HG03103 (cell line): ENCODE results near the gene ANKRD52.
"Not testable (repeated sequence)": the region's sequence is repeated elsewhere in the genome, so short reads cannot be mapped to it uniquely, and the experiment has no call there.

ENCODE experiments used
- ATAC-seq: cut with Tn5 transposase; IDR thresholded peaks from one replicate; pipeline ENCODE4 v1.9.1; 2021; ENCODE audit warnings: low read depth; ENCODE audit not compliant: unreplicated experiment

The ANKRD52 gene

DNA sequence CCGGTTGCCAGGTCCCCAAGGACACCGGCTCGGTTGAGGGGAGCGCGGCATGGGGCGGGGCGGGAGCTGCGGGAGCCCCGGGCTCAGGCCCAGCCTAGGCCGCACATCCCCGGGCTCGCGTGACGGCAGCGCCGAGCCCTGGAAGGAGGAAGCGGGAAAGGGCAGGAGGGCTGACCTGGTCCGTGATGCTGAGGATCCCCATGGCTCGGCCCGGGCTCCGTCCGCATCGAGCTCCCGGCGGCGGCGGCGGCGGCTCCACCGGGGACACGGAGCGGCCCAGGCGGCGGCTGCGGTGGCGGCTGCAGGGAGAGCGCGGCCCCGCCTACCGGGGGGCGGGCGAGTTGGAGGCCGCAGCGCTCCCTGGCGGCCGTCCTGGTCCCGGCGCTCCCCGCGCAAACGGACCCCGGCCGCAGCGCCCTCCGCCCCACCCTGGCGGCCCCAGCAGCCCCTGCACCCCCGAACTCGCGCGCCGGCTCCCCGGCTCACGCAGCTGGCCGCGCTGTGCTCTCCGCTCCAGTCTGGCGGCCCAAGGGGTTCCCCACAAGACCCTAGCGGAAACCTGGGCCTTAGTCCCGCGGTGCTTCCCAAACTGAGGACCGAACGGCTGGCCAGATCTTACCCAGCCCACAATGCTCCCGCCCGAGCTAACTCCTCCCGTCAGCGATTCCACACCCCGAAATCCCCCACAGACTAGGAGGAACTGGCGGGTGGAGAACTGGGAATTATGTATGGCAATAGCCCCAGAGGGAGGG, at the start of gene ANKRD52:
TSS of gene ANKRD52 (minus strand) at position 317 of the 752 bp plus-strand sequence. CDS start at position 202, 115 bp downstream.
- peak; percentile 85 for ATAC-seq

DNA sequence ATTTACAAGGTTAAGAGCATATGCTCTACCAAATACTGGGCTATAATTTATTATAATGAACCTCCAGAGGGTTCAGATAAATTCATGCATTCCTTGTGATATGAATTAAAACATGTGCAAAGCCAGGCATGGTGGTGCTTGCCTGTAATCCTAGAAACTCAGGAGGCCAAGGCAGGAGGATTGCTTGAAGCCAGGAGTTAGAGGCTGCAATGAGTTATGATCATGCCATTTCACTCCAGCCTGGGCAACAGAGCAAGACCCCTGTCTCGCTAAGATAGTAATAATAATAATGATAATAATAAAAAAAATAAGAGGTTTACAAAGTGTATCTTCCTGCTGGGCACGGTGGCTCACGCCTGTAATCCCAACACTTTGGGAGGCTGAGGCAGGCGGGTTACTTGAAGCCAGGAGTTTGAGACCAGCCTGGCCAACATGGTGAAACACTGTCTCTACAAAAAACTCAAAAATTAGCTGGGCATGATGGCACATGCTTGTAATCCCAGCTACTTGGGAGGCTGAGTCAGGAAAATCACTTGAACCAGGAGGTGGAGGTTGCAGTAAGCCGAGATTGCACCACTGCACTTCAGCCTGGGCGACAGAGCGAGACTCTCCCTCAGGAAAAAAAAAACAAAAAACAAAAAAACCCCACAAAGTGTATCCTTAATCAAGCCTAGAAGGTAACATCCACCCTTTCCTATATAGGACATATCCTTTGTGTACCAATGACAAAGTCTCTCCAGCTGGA, 49.2 kb upstream of the ANKRD52 start:
- ATAC-seq: no peak

- ATAC-seq: no peak
These were observed 46.8 kb upstream of the ANKRD52 start for GRCh38 chr12:56304872-56305590.

GRCh38 chr12:56304276-56304675, 46.1 kb upstream of the ANKRD52 start:
- ATAC-seq: no peak

- no peak for ATAC-seq
These were observed 42.7 kb upstream of the ANKRD52 start for GRCh38 chr12:56300644-56301464.

DNA sequence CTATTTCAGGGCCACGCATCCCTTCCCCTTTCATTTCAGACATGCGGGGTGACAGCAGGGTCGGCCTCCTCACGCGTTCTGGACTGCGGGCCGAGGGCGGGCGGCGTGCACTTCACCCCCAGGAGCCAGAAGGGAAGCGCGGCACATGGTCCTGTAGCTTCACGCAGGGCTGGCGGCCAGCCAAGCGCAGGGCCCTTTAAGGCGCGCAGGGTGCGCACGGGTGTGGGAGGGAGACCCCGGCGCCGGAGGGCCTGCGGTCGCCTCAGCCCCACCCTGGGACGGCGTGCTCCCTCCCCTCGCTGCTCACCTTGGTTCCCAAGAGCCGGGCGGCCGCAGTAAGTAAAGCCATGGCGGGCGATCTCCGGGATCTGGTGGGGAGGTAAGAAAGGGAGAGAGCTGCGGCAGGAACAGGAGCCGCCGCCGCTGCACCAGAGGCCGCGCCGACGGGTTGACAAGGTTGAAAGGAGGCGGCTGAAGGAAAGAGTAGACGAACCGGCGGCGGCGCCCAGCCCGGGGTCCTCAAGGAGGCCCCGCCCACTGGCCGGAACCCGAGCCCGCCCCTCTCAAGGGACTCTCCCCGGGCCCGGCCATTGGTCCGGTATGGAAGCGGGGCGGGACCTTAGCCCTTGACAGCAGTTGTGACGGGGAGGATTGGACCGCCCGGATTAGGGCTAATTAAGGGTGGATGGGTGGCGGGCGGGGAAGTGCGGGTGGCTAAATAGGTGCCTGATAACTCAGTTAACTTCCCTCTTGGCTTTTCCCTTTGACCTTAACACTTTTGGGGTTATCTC, 41.9 kb upstream of the ANKRD52 start, which contains the start of gene CS:
TSS of gene CS (minus strand) at position 478 of the 791 bp plus-strand sequence. CDS start at position 349, 129 bp downstream.
- peak; percentile 90 for ATAC-seq

- ATAC-seq: no peak
These were observed 41.2 kb upstream of the ANKRD52 start for GRCh38 chr12:56299308-56299852.

DNA sequence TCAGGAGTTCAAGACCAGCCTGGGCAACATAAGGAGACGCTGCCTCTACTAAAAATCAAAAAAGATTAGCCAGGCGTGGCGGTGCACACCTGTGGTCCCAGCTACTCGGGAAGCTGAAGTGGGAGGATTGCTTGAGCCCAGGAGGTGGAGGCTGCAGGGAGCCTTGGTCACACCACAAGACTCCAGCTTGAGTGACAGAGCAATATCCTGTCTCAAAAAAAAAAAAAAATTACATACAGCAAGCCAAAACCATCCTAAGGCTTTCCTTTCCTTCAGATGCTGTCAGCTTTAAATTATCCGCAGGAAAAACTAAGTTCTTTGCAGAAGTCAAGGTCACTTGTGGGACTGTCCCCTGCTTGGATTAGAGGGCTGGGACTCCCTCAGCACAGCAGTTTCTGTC, 40.6 kb upstream of the ANKRD52 start:
- ATAC-seq: no peak

DNA sequence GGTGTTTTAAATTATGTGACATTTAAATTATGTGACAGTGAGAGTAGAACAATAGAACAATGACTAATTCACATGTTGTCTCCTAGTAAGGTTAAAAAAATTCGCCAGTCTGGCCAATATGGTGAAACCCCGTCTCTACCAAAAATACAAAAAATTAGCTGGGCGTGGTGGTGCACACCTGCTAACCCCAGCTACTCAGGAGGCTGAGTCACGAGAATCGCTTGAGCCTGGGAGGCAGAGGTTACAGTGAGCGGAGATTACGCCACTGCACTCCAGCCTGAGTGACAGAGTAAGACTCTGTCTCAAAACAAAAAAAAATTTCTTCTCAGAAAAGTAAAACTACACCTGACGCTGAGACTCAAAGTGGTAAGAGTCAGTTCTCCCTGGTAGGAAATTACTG, 39.2 kb upstream of the ANKRD52 start:
- ATAC-seq: no peak

GRCh38 chr12:56296295-56296694, 38.1 kb upstream of the ANKRD52 start:
- ATAC-seq: no peak

GRCh38 chr12:56293795-56294194, 35.6 kb upstream of the ANKRD52 start:
- no peak for ATAC-seq

DNA sequence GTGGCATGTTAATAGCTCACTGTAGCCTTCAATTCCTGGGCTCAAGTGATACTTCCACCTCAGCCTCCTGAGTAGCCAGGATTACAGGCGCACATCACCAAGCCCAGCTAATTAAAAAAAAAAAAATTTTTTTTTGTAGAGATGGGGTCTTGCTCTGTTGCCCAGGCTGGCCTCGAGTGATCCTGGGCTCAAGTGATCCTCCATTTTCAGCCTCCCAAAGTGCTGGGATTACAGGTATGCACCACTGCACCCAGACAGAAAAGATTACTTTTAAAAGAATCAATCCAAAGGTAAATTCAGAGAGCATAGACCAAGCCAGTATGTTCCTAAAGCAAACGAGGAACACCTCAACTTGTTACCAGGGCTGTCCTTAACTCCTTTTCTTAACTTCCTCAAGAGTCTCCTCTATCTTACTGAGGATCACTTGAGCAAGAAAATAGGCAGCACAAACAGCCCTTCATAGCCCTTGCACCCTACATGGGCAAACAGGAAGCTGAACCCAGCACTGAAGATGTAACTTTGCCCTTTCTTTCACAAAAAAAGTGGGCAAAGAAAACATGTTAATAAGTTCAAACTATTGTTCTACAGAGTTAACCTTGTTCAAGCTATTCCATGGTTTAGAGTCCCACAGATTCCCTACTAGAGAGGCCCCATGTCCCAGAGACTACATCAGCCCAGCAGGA, 30.7 kb upstream of the ANKRD52 start:
- no peak for ATAC-seq

- no peak for ATAC-seq
These were observed 28.1 kb upstream of the ANKRD52 start for GRCh38 chr12:56286044-56286830.

DNA sequence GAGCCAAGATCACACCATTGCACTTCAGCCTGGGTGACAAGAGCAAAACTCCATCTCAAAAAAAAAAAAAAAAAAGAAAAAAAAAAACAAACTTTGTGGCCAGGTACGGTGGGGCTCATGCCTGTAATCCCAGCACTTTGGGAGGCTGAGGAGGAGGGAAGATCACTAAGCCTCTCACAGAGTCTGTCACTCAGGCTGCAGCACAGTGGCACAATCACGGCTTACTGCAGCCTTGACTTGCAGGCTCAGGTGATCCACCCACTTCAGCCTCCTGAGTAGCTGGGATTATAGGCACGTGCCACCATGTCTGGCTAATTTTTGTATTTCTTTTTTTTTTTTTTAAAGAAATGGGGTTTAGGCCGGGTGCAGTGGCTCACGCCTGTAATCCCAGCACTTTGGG, 26.1 kb upstream of the ANKRD52 start:
- ATAC-seq: not testable (repeated sequence)

GRCh38 chr12:56282579-56282978, 24.4 kb upstream of the ANKRD52 start:
- no peak for ATAC-seq

DNA sequence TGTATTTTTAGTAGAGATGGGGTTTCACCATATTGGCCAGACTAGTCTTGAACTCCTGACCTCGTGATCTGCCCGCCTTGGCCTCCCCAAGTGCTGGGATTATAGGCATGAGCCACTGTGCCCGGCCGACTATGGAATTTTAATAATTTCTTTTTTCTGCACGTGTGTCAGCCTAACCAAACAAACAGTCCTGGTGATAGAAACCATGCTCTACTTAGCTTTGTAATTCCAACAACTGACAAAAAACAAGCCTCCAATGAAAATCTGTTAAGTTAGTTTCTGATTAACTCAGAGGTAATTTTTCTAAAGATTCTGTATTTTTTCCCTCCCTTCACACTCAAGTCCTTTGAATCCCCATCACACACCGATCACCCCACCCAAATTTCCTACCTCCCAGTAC, 23.8 kb upstream of the ANKRD52 start:
- no peak for ATAC-seq

DNA sequence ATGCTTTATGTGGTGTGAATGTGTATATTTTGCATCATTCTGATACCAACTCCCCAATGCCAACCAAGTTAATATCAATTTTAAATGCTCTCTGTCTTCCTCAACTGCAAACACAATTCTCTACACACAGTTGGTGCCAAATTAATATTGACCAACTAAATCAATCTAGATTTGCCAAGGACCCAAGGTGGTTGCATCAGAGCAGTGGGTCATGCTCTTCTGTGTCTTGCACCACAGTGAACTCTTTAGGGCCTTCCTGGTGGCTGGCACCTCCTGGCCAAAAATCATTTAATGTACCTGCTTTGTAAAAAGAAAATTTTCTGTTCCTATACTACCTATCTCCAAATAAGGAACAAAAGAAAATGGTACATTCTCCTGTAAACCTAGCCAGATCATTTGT, 22.7 kb upstream of the ANKRD52 start:
- ATAC-seq: no peak

- ATAC-seq: no peak
These were observed 20.7 kb upstream of the ANKRD52 start for GRCh38 chr12:56278905-56279304.
